CD14-positive monocyte (primary cell): ENCODE results near the gene SIM1. TPM values are rescaled to one million over a fixed set of nuclear protein-coding genes. Genes with fewer than 3 reads are reported as not detected.

Experiments used
- DNase-seq, 3 donors: peaks; one replicate each; pipeline ENCODE4 v3.0.0-alpha.2; 2011 to 2022
- H2AFZ ChIP-seq: 2 replicates; pipeline ENCODE4 v1.6.0; 2012; ENCODE audit warnings: mild to moderate bottlenecking, low read depth, low read length, inconsistent platforms; ENCODE audit not compliant: insufficient read depth, poor library complexity, severe bottlenecking
- H3K27ac ChIP-seq, 2 donors: 1 replicate in 1 of 2; 2 replicates in 1 of 2; pipeline ENCODE4 v1.5.1; 2012 to 2013; ENCODE audit warnings: low read length in 2 of 2, control low read depth in 1 of 2, inconsistent platforms in 1 of 2, low read depth in 1 of 2, mild to moderate bottlenecking in 1 of 2
- H3K27me3 ChIP-seq, 2 donors: one replicate each; pipeline versions ENCODE4 v1.6.0 to v1.6.1; 2011 to 2013; ENCODE audit warnings: low read length in 2 of 2; ENCODE audit not compliant: control insufficient read depth in 2 of 2, insufficient read depth in 2 of 2
- H3K36me3 ChIP-seq, 2 donors: replicated peaks in 1 of 2; 1 replicate in 1 of 2; 2 replicates in 1 of 2; pipeline versions ENCODE4 v1.5.1 to v1.6.1; 2012 to 2013; ENCODE audit warnings: low read length in 2 of 2, control low read depth in 1 of 2, inconsistent platforms in 1 of 2, mild to moderate bottlenecking in 1 of 2; ENCODE audit not compliant: insufficient read depth in 2 of 2, control insufficient read depth in 1 of 2
- H3K4me1 ChIP-seq, 2 donors: 1 replicate in 1 of 2; 2 replicates in 1 of 2; pipeline versions ENCODE4 v1.5.1 to v1.6.1; 2012 to 2013; ENCODE audit warnings: low read length in 2 of 2, control low read depth in 1 of 2, inconsistent platforms in 1 of 2, mild to moderate bottlenecking in 1 of 2, moderate library complexity in 1 of 2; ENCODE audit not compliant: insufficient read depth in 2 of 2, control insufficient read depth in 1 of 2
- H3K4me2 ChIP-seq: replicated peaks from 2 replicates; pipeline ENCODE3; 2012; ENCODE audit warnings: low read length, moderate library complexity, mild to moderate bottlenecking; ENCODE audit not compliant: poor library complexity, severe bottlenecking; ENCODE audit errors: extremely low read depth
- H3K4me3 ChIP-seq, 3 experiments: fragments of 200-600 bp in 1 of 3; sonication (generic) in 1 of 3; replicated peaks in 1 of 3; 1 replicate in 2 of 3; 2 replicates in 1 of 3; pipeline ENCODE4 v1.5.1; 2011 to 2013; ENCODE audit warnings: low read length in 3 of 3, mild to moderate bottlenecking in 3 of 3, control low read depth in 2 of 3, low read depth in 2 of 3, inconsistent platforms in 1 of 3, moderate library complexity in 1 of 3
- H3K79me2 ChIP-seq: 2 replicates; pipeline ENCODE4 v1.6.0; 2012; ENCODE audit warnings: mild to moderate bottlenecking, control low read depth, inconsistent platforms, low read length, moderate library complexity; ENCODE audit not compliant: insufficient read depth
- H3K9ac ChIP-seq: 2 replicates; pipeline ENCODE4 v1.6.0; 2017; ENCODE audit warnings: low read length, mild to moderate bottlenecking; ENCODE audit not compliant: insufficient read depth, poor library complexity, severe bottlenecking
- H3K9me3 ChIP-seq, 2 donors: replicated peaks in 1 of 2; 1 replicate in 1 of 2; 2 replicates in 1 of 2; pipeline versions ENCODE4 v1.5.1 to v1.6.1; 2012 to 2013; ENCODE audit warnings: low read length in 2 of 2, control low read depth in 1 of 2; ENCODE audit not compliant: control insufficient read depth in 1 of 2, insufficient read depth in 1 of 2
- H4K20me1 ChIP-seq: 2 replicates; pipeline ENCODE4 v1.6.0; 2012; ENCODE audit warnings: mild to moderate bottlenecking, low read length, control low read depth, moderate library complexity; ENCODE audit not compliant: insufficient read depth
- H3K27ac Mint-ChIP-seq, 7 donors: one replicate each; pipeline ENCODE4 v1.8.0; 2020; ENCODE audit warnings: mild to moderate bottlenecking in 7 of 7, mixed read lengths in 7 of 7, moderate library complexity in 6 of 7, inconsistent platforms in 2 of 7
- H3K27me3 Mint-ChIP-seq, 3 donors: one replicate each; pipeline ENCODE4 v1.8.0; 2021 to 2022; ENCODE audit warnings: low read depth in 3 of 3, mild to moderate bottlenecking in 3 of 3, mixed read lengths in 3 of 3, moderate library complexity in 3 of 3, inconsistent platforms in 1 of 3
- H3K36me3 Mint-ChIP-seq, 2 donors: one replicate each; pipeline ENCODE4 v1.8.0; 2020; ENCODE audit warnings: mixed read lengths in 2 of 2, inconsistent platforms in 1 of 2, mild to moderate bottlenecking in 1 of 2
- H3K4me1 Mint-ChIP-seq: one replicate; pipeline ENCODE4 v1.8.0; 2020; ENCODE audit warnings: mild to moderate bottlenecking, mixed read lengths
- H3K4me3 Mint-ChIP-seq, 2 donors: one replicate each; pipeline ENCODE4 v1.8.0; 2020; ENCODE audit warnings: mild to moderate bottlenecking in 2 of 2, mixed read lengths in 2 of 2, moderate library complexity in 1 of 2
- H3K9me3 Mint-ChIP-seq, 7 donors: one replicate each; pipeline ENCODE4 v1.8.0; 2020 to 2022; ENCODE audit warnings: mixed read lengths in 7 of 7, mild to moderate bottlenecking in 6 of 7, moderate library complexity in 6 of 7, inconsistent platforms in 2 of 7
- CTCF ChIP-seq: fragments of 200-600 bp; IDR thresholded peaks from one replicate; pipeline ENCODE4 v1.8.0; 2022; ENCODE audit warnings: antibody characterized with exemption, mild to moderate bottlenecking
- WGBS: methylation state at CpG from one replicate; pipeline ENCODE4 v1.1.5; 2013; ENCODE audit warnings: missing lambda C conversion rate; ENCODE audit not compliant: insufficient coverage; 5-methylcytosine and 5-hydroxymethylcytosine counted together
- intact Hi-C, 2 donors: fragments of 100-400 bp; cut with micrococcal nuclease; formaldehyde crosslinking; loops; one replicate each; pipeline versions ENCODE4 v1.15.0 to v1.15.1; 2023
- polyA minus RNA-seq: library from RNA; depleted of rRNA, polyadenylated mRNA; stranded (reverse); fragments of >200 nt; gene quantifications from 2 replicates; pipeline ENCODE4 v1.2.3, GENCODE V29; 2012
- polyA plus RNA-seq, 3 donors: library from polyadenylated mRNA; depleted of rRNA in 1 of 3; unstranded in 2 of 3; stranded (reverse) in 1 of 3; fragments of 300-500 nt in 2 of 3; fragments of >200 nt in 1 of 3; fragmentation: Illumina TruSeq in 2 of 3; gene quantifications; 1 replicate in 2 of 3; 2 replicates in 1 of 3; pipeline ENCODE4 v1.2.3, GENCODE V29; 2012 to 2021
- total RNA-seq, 12 experiments: library from RNA in 1 of 12; stranded (reverse) in 1 of 12; fragments of 120-200 nt in 1 of 12; gene quantifications; one replicate each; pipeline ENCODE4 v1.2.4 and lab custom pipeline; 2013 to 2026; ENCODE audit warnings: mixed read lengths in 6 of 12, inconsistent platforms in 1 of 12

The SIM1 gene, protein sequence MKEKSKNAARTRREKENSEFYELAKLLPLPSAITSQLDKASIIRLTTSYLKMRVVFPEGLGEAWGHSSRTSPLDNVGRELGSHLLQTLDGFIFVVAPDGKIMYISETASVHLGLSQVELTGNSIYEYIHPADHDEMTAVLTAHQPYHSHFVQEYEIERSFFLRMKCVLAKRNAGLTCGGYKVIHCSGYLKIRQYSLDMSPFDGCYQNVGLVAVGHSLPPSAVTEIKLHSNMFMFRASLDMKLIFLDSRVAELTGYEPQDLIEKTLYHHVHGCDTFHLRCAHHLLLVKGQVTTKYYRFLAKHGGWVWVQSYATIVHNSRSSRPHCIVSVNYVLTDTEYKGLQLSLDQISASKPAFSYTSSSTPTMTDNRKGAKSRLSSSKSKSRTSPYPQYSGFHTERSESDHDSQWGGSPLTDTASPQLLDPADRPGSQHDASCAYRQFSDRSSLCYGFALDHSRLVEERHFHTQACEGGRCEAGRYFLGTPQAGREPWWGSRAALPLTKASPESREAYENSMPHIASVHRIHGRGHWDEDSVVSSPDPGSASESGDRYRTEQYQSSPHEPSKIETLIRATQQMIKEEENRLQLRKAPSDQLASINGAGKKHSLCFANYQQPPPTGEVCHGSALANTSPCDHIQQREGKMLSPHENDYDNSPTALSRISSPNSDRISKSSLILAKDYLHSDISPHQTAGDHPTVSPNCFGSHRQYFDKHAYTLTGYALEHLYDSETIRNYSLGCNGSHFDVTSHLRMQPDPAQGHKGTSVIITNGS
- not detected for total RNA-seq (2013)
- polyA plus RNA-seq (not detected), polyA minus RNA-seq (not detected in 2 replicates), total RNA-seq (lab: John Stamatoyannopoulos, UW) (0 to 2.4 (median 0.17) reads per million in 11 experiments)

DNA sequence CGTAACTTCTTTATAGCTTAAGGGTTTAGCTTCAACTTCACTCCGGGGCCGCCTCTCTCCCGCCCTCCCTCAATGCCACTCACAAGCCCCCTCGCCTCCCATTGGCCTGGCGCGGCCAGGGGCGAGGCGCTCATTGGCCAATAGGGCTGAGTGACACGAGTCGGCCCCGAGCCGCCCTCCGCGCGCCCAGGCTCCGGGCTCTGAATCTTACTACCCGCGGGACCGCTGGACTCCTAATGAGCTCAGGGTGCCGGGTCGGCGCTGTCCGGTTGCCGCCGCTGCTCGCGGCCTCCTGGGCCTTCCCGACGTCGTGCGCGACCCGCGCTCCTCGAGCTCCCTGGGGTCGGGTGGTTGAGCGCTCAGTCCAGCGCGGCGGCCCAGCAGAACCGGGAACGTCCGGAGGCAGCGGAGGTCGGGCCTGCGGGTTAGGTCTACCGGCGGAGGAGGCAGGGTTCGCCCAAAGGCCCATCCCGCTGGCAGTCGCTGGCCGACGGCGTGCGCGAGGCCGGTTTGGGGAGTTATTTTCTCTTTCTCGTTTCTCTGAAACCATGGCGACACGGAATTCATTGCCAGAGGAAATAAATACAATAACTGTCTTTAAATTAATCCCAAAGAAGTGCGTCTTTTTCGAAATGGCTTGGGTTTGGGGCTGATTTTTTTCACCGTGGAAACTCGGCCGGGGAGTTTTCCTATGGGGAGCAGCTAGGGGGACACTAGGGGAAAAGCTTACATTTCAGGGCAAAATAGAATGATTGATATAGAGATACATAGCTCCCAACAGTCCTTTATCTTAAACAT, at the start of gene SIM1:
TSS of gene SIM1 (minus strand) at position 19 of the 798 bp plus-strand sequence. CDS start 1,453 bp downstream, outside the sequence.
- Histone ChIP-seq H4K20me1 (no peaks in the 10 kb centered on the region), H3K4me1 (peaks cover 7 to 10% of the 10 kb centered on the region in 2 donors), H2AFZ (no peak within 1 kb of the TSS), H3K27me3 (peaks cover 97 to 99% of the 10 kb centered on the region in 2 donors), H3K4me2 (peak within 1 kb of the TSS; percentile 57), H3K27ac (no peak within 1 kb of the TSS), H3K4me3 (peak within 1 kb of the TSS in 1 of 3 experiments; percentile 54), H3K9ac (no peak within 1 kb of the TSS), H3K36me3 (no peaks in the 10 kb centered on the region), H3K79me2 (no peaks in the 10 kb centered on the region), H3K9me3 (peaks cover 5 to 80% of the 10 kb centered on the region in 2 donors)
- H3K27me3 Mint-ChIP-seq, result peaks cover 56 to 97% (median 93%) of the 10 kb centered on the region in 3 donors
- H3K27ac Mint-ChIP-seq, result peak within 1 kb of the TSS in 1 of 7 donors; percentile 58
- peak in 2 of 3 donors; percentile 14 to 26 for DNase-seq
- 6% methylated on average over 59 of the region's 66 CpGs for WGBS
- H3K36me3 Mint-ChIP-seq, result peaks cover 0 to 10% of the 10 kb centered on the region in 2 donors
- H3K9me3 Mint-ChIP-seq, result peaks cover 0 to 50% (median 26%) of the 10 kb centered on the region in 7 donors
- intact Hi-C loops, result no loop called here
- H3K4me1 Mint-ChIP-seq, result peaks cover 17% of the 10 kb centered on the region
- peak within 1 kb of the TSS; percentile 51 to 82 for H3K4me3 Mint-ChIP-seq
- TF ChIP-seq CTCF, result no peak
